Fibroblast of lung (primary cell): Measurements from ENCODE around the gene LIPA. TPM values are rescaled to one million over a fixed set of nuclear protein-coding genes. Genes with fewer than 3 reads are reported as not detected.

Experiments
- DNase-seq, 2 donors: peaks; one replicate each; pipeline versions ENCODE4 v3.0.0 to v3.0.0-alpha.2; 2010; ENCODE audit warnings: low read depth in 2 of 2
- H2AFZ ChIP-seq: 2 replicates; pipeline ENCODE4 v1.5.1; 2012; ENCODE audit warnings: low read length, control low read depth, inconsistent platforms
- H3K27ac ChIP-seq: 2 replicates; pipeline ENCODE4 v1.5.1; 2011; ENCODE audit warnings: low read length, control low read depth; ENCODE audit not compliant: insufficient read depth
- H3K27me3 ChIP-seq: 2 replicates; pipeline ENCODE4 v1.5.1; 2011; ENCODE audit warnings: mild to moderate bottlenecking, low read length; ENCODE audit not compliant: control insufficient read depth, insufficient read depth
- H3K36me3 ChIP-seq: 2 replicates; pipeline ENCODE4 v1.5.1; 2011; ENCODE audit warnings: low read length; ENCODE audit not compliant: control insufficient read depth, insufficient read depth
- H3K4me1 ChIP-seq: 2 replicates; pipeline ENCODE4 v1.5.1; 2011; ENCODE audit warnings: low read length; ENCODE audit not compliant: control insufficient read depth, insufficient read depth; ENCODE audit errors: extremely low read depth
- H3K4me2 ChIP-seq: 2 replicates; pipeline ENCODE4 v1.5.1; 2011; ENCODE audit warnings: low read length, control low read depth; ENCODE audit not compliant: insufficient read depth; ENCODE audit errors: extremely low read depth
- H3K4me3 ChIP-seq, 4 experiments: fragments of 200-600 bp in 1 of 4; sonication (generic) in 1 of 4; replicated peaks in 1 of 4; 2 replicates each; pipeline ENCODE4 v1.5.1; 2011 to 2016; ENCODE audit warnings: low read length in 4 of 4, low read depth in 3 of 4, mild to moderate bottlenecking in 3 of 4, control low read depth in 2 of 4, inconsistent platforms in 1 of 4, mixed read lengths in 1 of 4; ENCODE audit not compliant: insufficient read depth in 1 of 4; ENCODE audit errors: control extremely low read depth in 1 of 4
- H3K79me2 ChIP-seq: 2 replicates; pipeline ENCODE4 v1.5.1; 2012; ENCODE audit warnings: mild to moderate bottlenecking, low read length, inconsistent platforms; ENCODE audit not compliant: control insufficient read depth, insufficient read depth
- H3K9ac ChIP-seq: 2 replicates; pipeline ENCODE4 v1.5.1; 2011; ENCODE audit warnings: mild to moderate bottlenecking, low read length, control low read depth; ENCODE audit not compliant: insufficient read depth
- H3K9me3 ChIP-seq: 2 replicates; pipeline ENCODE4 v1.5.1; 2012; ENCODE audit warnings: low read depth, low read length; ENCODE audit not compliant: control insufficient read depth, insufficient read depth
- H4K20me1 ChIP-seq: 2 replicates; pipeline ENCODE4 v1.5.1; 2011; ENCODE audit warnings: low read length; ENCODE audit not compliant: control insufficient read depth, insufficient read depth; ENCODE audit errors: extremely low read depth
- EZH2 ChIP-seq: IDR thresholded peaks from 2 replicates; pipeline ENCODE4 v1.5.1; 2012; ENCODE audit warnings: low read length, control low read depth, mild to moderate bottlenecking; ENCODE audit errors: missing control alignments
- polyA minus RNA-seq: library from RNA; depleted of rRNA, polyadenylated mRNA; stranded (reverse); fragments of >200 nt; gene quantifications from 2 replicates; pipeline ENCODE4 v1.2.3, GENCODE V29; 2011; ENCODE audit warnings: low replicate concordance
- polyA plus RNA-seq, 2 donors: library from polyadenylated mRNA; depleted of rRNA in 1 of 2; stranded (reverse) in 1 of 2; unstranded in 1 of 2; fragments of >200 nt; gene quantifications; 2 replicates each; pipeline ENCODE4 v1.2.1, GENCODE V29; 2011 to 2012; ENCODE audit warnings: missing spikeins in 1 of 2
- total RNA-seq: library from RNA; depleted of rRNA; stranded (reverse); fragments of >200 nt; gene quantifications from 2 replicates; pipeline ENCODE4 v1.2.1, GENCODE V29; 2014
- TF ChIP-seq, protein P1 (sequence below), 2 donors: IDR thresholded peaks in 1 of 2; conservative IDR thresholded peaks in 1 of 2; 1 replicate in 1 of 2; 2 replicates in 1 of 2; pipeline ENCODE4 v1.5.1; 2011 to 2012; ENCODE audit warnings: low read length in 2 of 2, control low read depth in 1 of 2, inconsistent platforms in 1 of 2, low read depth in 1 of 2, mild to moderate bottlenecking in 1 of 2

The LIPA gene
- total RNA-seq (47.8 and 72.3 TPM in 2 replicates), polyA plus RNA-seq (80.6 and 105 TPM in 2 replicates), polyA minus RNA-seq (16.8 and 23.1 TPM in 2 replicates)
- polyA plus RNA-seq (2012): 55.8 and 67.1 TPM in 2 replicates

- Histone ChIP-seq H3K4me3 (peak within 1 kb of the TSS; percentile 91 to 99 (median 94)), H3K4me1 (no peaks in the 10 kb centered on the region), H3K36me3 (no peaks in the 10 kb centered on the region), H4K20me1 (no peaks in the 10 kb centered on the region), H3K27ac (peak within 1 kb of the TSS; percentile 51), H3K27me3 (no peaks in the 10 kb centered on the region), H3K4me2 (peak within 1 kb of the TSS; percentile 86), H3K79me2 (peaks cover 5% of the 10 kb centered on the region), H3K9me3 (no peaks in the 10 kb centered on the region), H2AFZ (peak within 1 kb of the TSS; percentile 87), H3K9ac (peak within 1 kb of the TSS; percentile 64)
- no peak for TF ChIP-seq EZH2
- TF ChIP-seq, protein P1, sequence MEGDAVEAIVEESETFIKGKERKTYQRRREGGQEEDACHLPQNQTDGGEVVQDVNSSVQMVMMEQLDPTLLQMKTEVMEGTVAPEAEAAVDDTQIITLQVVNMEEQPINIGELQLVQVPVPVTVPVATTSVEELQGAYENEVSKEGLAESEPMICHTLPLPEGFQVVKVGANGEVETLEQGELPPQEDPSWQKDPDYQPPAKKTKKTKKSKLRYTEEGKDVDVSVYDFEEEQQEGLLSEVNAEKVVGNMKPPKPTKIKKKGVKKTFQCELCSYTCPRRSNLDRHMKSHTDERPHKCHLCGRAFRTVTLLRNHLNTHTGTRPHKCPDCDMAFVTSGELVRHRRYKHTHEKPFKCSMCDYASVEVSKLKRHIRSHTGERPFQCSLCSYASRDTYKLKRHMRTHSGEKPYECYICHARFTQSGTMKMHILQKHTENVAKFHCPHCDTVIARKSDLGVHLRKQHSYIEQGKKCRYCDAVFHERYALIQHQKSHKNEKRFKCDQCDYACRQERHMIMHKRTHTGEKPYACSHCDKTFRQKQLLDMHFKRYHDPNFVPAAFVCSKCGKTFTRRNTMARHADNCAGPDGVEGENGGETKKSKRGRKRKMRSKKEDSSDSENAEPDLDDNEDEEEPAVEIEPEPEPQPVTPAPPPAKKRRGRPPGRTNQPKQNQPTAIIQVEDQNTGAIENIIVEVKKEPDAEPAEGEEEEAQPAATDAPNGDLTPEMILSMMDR (conservative IDR thresholded peaks at IDR 0.05 in 1 of 2, IDR thresholded peaks at IDR 0.05 in 1 of 2; ENCODE audit: low read depth in 1 of 2, low read length in 2 of 2): no peak
- DNase-seq: peak; percentile 97 to 98
Measured at GRCh38 chr10:89251409-89252224, at the start of gene LIPA. Gene LIPA (minus strand): TSS chr10:89251775. CDS start chr10:89247648, 4,127 bp downstream.

DNA sequence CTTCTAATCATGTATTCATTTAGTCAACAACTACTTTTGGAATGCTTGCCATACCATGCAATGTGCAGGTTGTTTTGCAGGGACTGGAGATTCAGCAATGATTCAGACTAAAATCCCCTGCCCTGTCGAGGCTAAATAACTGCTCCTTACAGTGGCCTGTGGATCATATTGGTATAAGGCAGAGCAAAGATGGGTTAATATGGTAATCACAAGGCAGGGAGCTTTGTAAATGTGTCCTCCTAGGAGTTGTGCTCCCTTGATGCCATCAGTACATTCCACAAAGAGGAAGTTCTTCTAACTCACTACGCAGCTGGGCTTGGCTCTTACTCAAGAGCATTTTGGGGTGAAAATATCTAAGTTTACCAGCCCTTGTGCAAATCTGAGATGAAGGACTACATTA lies 49.7 kb upstream of the LIPA start:
- DNase-seq: peak; percentile 53 to 61
- Histone ChIP-seq H2AFZ (peak overlapping the region; percentile 38), H3K4me3 (peak overlapping the region; percentile 59 to 72 (median 62)), H3K27me3 (no peaks in the 10 kb centered on the region), H3K36me3 (no peaks in the 10 kb centered on the region), H3K79me2 (no peaks in the 10 kb centered on the region), H3K9ac (no peak overlapping the region), H3K9me3 (no peaks in the 10 kb centered on the region), H3K27ac (peak overlapping the region; percentile 83), H4K20me1 (no peaks in the 10 kb centered on the region), H3K4me2 (peak overlapping the region; percentile 89), H3K4me1 (peaks cover 3% of the 10 kb centered on the region)
- TF ChIP-seq, protein P1 (conservative IDR thresholded peaks at IDR 0.05 in 1 of 2, IDR thresholded peaks at IDR 0.05 in 1 of 2; ENCODE audit: low read depth in 1 of 2, low read length in 2 of 2): no peak
- no peak for TF ChIP-seq EZH2

- H3K9ac ChIP-seq: no peak overlapping the region
- H3K79me2 ChIP-seq: no peaks in the 10 kb centered on the region
- TF ChIP-seq EZH2: no peak
- TF ChIP-seq, protein P1 (conservative IDR thresholded peaks at IDR 0.05 in 1 of 2, IDR thresholded peaks at IDR 0.05 in 1 of 2; ENCODE audit: low read depth in 1 of 2, low read length in 2 of 2): no peak
- H3K4me3 ChIP-seq: no peak overlapping the region
- no peak overlapping the region for H3K27ac ChIP-seq
- no peaks in the 10 kb centered on the region for H3K36me3 ChIP-seq
- no peaks in the 10 kb centered on the region for H3K27me3 ChIP-seq
- no peaks in the 10 kb centered on the region for H3K9me3 ChIP-seq
- H3K4me2 ChIP-seq: no peak overlapping the region
- no peak for DNase-seq
- H2AFZ ChIP-seq: no peak overlapping the region
- H4K20me1 ChIP-seq: no peaks in the 10 kb centered on the region
- H3K4me1 ChIP-seq: peaks cover 11% of the 10 kb centered on the region
Measured at GRCh38 chr10:89299031-89299430, 47.5 kb upstream of the LIPA start.
